ENCODE data around the gene RFFL.

- TF ChIP-seq CTCF (conservative IDR thresholded peaks at IDR 0.05; ENCODE audit: low read depth, low read length) (no peak), EZH2phosphoT487 (IDR thresholded peaks at IDR 0.05; ENCODE audit: borderline replicate concordance, low read length) (no peak)
These were observed 56.5 kb downstream of the RFFL start for GRCh38 chr17:35006961-35007360.

Measured in PC-3 (cell line).